ENCODE results near the gene TWIST2.

TWIST2 gene

GRCh38 chr2:238927746-238928519, 80.0 kb downstream of the TWIST2 start:
- Histone ChIP-seq H3K27me3 (replicated peaks; ENCODE audit: insufficient read depth, low read length) (peaks cover 44% of the 10 kb centered on the region), H3K4me1 (ENCODE audit: low read length) (no peaks in the 10 kb centered on the region), H3F3A (ENCODE audit: insufficient read depth, low read length) (no peaks in the 10 kb centered on the region), H4K20me1 (ENCODE audit: insufficient read depth, low read length) (no peaks in the 10 kb centered on the region), H2AFZ (ENCODE audit: low read length) (no peak overlapping the region), H3K27ac (ENCODE audit: low read length) (no peak overlapping the region), H3K4me3 (ENCODE audit: low read length) (no peak overlapping the region), H3K36me3 (replicated peaks; ENCODE audit: insufficient read depth, low read length) (no peaks in the 10 kb centered on the region), H3K9me2 (replicated peaks; ENCODE audit: insufficient read depth, low read length) (no peaks in the 10 kb centered on the region), H3K9ac (ENCODE audit: low read length) (no peak overlapping the region), H3K79me2 (ENCODE audit: low read length) (no peaks in the 10 kb centered on the region), H3K4me2 (ENCODE audit: low read depth, low read length) (no peak overlapping the region), H3K9me3 (replicated peaks; ENCODE audit: insufficient read depth, low read length) (no peaks in the 10 kb centered on the region)
- TF ChIP-seq EZH2 (optimal IDR thresholded peaks at IDR 0.05; ENCODE audit: low read depth, low read length) (no peak), EZH2phosphoT487 (IDR thresholded peaks at IDR 0.05; ENCODE audit: low read length) (no peak)
- TF ChIP-seq, protein P1, sequence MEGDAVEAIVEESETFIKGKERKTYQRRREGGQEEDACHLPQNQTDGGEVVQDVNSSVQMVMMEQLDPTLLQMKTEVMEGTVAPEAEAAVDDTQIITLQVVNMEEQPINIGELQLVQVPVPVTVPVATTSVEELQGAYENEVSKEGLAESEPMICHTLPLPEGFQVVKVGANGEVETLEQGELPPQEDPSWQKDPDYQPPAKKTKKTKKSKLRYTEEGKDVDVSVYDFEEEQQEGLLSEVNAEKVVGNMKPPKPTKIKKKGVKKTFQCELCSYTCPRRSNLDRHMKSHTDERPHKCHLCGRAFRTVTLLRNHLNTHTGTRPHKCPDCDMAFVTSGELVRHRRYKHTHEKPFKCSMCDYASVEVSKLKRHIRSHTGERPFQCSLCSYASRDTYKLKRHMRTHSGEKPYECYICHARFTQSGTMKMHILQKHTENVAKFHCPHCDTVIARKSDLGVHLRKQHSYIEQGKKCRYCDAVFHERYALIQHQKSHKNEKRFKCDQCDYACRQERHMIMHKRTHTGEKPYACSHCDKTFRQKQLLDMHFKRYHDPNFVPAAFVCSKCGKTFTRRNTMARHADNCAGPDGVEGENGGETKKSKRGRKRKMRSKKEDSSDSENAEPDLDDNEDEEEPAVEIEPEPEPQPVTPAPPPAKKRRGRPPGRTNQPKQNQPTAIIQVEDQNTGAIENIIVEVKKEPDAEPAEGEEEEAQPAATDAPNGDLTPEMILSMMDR (IDR thresholded peaks at IDR 0.05; ENCODE audit: low read length): no peak
- no peak for DNase-seq

DNA sequence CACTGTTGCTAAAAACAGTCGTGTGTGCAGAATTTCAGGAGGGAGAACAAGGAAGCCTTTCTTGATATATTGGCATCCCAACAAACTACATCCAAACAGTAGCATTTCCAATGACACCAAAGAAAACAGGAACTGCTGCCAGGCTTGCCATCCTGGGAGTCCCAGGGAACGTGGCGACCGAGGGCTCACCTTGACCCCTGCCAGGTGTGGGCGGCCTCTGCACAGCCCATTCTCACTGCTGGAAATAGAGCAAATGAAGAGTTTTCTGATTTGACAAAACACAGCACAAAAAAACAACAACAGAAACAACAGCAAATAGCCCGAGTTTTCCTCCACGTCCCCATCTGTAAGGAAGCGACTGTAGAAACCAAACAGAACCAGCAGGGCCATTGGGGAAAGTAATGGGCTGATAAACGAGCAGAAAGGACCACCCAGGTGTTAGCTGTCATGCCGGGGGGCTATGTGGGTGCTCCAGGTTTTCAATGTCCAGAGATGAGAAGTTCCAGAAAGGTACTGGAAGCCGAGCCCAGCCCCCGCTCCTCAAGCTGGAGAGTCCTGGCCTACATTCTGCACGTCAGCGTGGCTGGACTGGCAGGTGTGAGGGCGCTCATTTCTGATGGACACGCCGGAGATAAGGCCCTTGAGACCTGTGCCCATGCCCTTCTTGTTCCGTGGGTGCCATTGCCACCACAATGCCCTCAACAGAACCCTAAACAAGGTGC, 80.8 kb downstream of the TWIST2 start:
- H3K79me2 ChIP-seq (ENCODE audit: low read length): no peaks in the 10 kb centered on the region
- no peaks in the 10 kb centered on the region for H4K20me1 ChIP-seq (ENCODE audit: insufficient read depth, low read length)
- no peaks in the 10 kb centered on the region for H3K4me1 ChIP-seq (ENCODE audit: low read length)
- H3K27me3 ChIP-seq (replicated peaks; ENCODE audit: insufficient read depth, low read length): peaks cover 45% of the 10 kb centered on the region
- H3K36me3 ChIP-seq (replicated peaks; ENCODE audit: insufficient read depth, low read length): no peaks in the 10 kb centered on the region
- H3K4me2 ChIP-seq (ENCODE audit: low read depth, low read length): no peak overlapping the region
- H3F3A ChIP-seq (ENCODE audit: insufficient read depth, low read length): no peaks in the 10 kb centered on the region
- no peak overlapping the region for H3K9ac ChIP-seq (ENCODE audit: low read length)
- H3K9me2 ChIP-seq (replicated peaks; ENCODE audit: insufficient read depth, low read length): no peaks in the 10 kb centered on the region
- H3K9me3 ChIP-seq (replicated peaks; ENCODE audit: insufficient read depth, low read length): no peaks in the 10 kb centered on the region
- TF ChIP-seq EZH2 (optimal IDR thresholded peaks at IDR 0.05; ENCODE audit: low read depth, low read length): no peak
- TF ChIP-seq, protein P1 (IDR thresholded peaks at IDR 0.05; ENCODE audit: low read length): no peak
- no peak for TF ChIP-seq EZH2phosphoT487 (IDR thresholded peaks at IDR 0.05; ENCODE audit: low read length)
- no peak overlapping the region for H3K4me3 ChIP-seq (ENCODE audit: low read length)
- no peak for DNase-seq
- no peak overlapping the region for H2AFZ ChIP-seq (ENCODE audit: low read length)
- no peak overlapping the region for H3K27ac ChIP-seq (ENCODE audit: low read length)

DNA sequence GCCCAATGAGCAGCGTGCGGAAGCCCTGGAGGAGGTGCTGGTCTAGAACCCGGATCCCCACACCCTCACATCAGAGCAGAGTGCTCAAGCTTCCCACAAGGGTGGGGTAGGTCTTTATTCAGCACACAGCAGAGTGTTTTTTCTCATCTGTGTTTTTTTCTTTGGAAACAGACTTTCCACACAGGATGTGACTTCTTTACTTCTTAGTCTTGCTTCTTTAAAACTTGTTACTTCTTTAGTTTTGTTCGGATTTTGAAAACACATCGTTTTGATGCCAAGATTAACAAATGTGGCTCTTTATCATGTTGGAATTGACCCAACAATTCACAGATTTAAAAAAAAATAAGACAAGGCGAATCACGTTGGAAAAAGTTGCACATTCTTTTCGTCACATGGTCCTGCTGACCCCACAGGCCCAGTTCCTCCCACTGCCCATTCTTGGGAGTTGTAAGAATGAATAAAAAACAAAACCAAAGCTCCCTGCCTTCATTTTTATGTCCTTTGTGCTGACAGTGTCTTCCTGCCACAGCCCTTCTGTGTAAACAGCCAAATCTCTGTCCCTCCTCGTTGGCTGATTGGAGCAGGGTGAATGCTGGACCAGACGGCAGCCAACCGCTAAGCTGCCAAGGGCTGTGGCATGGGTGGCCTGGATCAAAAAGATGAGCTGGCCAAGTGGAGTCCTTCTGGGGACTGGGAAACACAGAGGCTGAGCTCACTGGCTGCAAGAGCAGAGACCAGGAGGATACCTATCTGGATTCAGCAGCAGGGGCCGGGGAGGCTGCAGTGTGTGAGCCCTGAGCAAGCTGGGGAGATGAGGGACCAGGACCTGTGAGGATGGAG, 81.6 kb downstream of the TWIST2 start:
- H3K9me2 ChIP-seq (replicated peaks; ENCODE audit: insufficient read depth, low read length): no peaks in the 10 kb centered on the region
- no peaks in the 10 kb centered on the region for H3F3A ChIP-seq (ENCODE audit: insufficient read depth, low read length)
- peaks cover 44% of the 10 kb centered on the region for H3K27me3 ChIP-seq (replicated peaks; ENCODE audit: insufficient read depth, low read length)
- no peak overlapping the region for H3K4me3 ChIP-seq (ENCODE audit: low read length)
- H3K79me2 ChIP-seq (ENCODE audit: low read length): no peaks in the 10 kb centered on the region
- no peaks in the 10 kb centered on the region for H4K20me1 ChIP-seq (ENCODE audit: insufficient read depth, low read length)
- H3K4me1 ChIP-seq (ENCODE audit: low read length): no peaks in the 10 kb centered on the region
- H3K9me3 ChIP-seq (replicated peaks; ENCODE audit: insufficient read depth, low read length): no peaks in the 10 kb centered on the region
- TF ChIP-seq, protein P1 (IDR thresholded peaks at IDR 0.05; ENCODE audit: low read length): no peak
- TF ChIP-seq EZH2phosphoT487 (IDR thresholded peaks at IDR 0.05; ENCODE audit: low read length) (no peak), EZH2 (optimal IDR thresholded peaks at IDR 0.05; ENCODE audit: low read depth, low read length) (no peak)
- no peak overlapping the region for H3K27ac ChIP-seq (ENCODE audit: low read length)
- no peak overlapping the region for H3K4me2 ChIP-seq (ENCODE audit: low read depth, low read length)
- no peaks in the 10 kb centered on the region for H3K36me3 ChIP-seq (replicated peaks; ENCODE audit: insufficient read depth, low read length)
- H2AFZ ChIP-seq (ENCODE audit: low read length): no peak overlapping the region
- DNase-seq: no peak
- no peak overlapping the region for H3K9ac ChIP-seq (ENCODE audit: low read length)
